Glutamatergic neuron (in vitro differentiated cells): ENCODE measurements around the gene FBXL17. TPM values are rescaled to one million over a fixed set of nuclear protein-coding genes. Genes with fewer than 3 reads are reported as not detected.
"Not testable (repeated sequence)": the region's sequence is repeated elsewhere in the genome, so short reads cannot be mapped to it uniquely, and the experiment has no call there.

ENCODE experiments used
- DNase-seq: peaks from one replicate; pipeline ENCODE4 v3.0.0; 2022
- H3K27ac Mint-ChIP-seq: one replicate; pipeline ENCODE4 v1.8.0; 2020; ENCODE audit warnings: mild to moderate bottlenecking, mixed read lengths, inconsistent platforms; ENCODE audit not compliant: unreplicated experiment
- H3K27me3 Mint-ChIP-seq: one replicate; pipeline ENCODE4 v1.8.0; 2020; ENCODE audit warnings: mild to moderate bottlenecking, moderate library complexity, mixed read lengths, inconsistent platforms; ENCODE audit not compliant: unreplicated experiment
- H3K36me3 Mint-ChIP-seq: one replicate; pipeline ENCODE4 v1.8.0; 2020; ENCODE audit warnings: mild to moderate bottlenecking, mixed read lengths, inconsistent platforms; ENCODE audit not compliant: unreplicated experiment
- H3K4me1 Mint-ChIP-seq: one replicate; pipeline ENCODE4 v1.8.0; 2020; ENCODE audit warnings: mild to moderate bottlenecking, low read depth, mixed read lengths, inconsistent platforms; ENCODE audit not compliant: unreplicated experiment
- H3K4me3 Mint-ChIP-seq: one replicate; pipeline ENCODE4 v1.8.0; 2020; ENCODE audit warnings: mild to moderate bottlenecking, mixed read lengths, inconsistent platforms; ENCODE audit not compliant: unreplicated experiment
- H3K9me3 Mint-ChIP-seq: one replicate; pipeline ENCODE4 v1.8.0; 2020; ENCODE audit warnings: mild to moderate bottlenecking, moderate library complexity, mixed read lengths, inconsistent platforms; ENCODE audit not compliant: unreplicated experiment
- total RNA-seq: library from RNA; stranded (reverse); fragmentation: NEBNext Ultra II Directional; extraction: Animal tissue kit (Norgen Biotek cat#: 25700); gene quantifications from one replicate; pipeline ENCODE4 v1.2.1, GENCODE V29; 2021; ENCODE audit not compliant: unreplicated experiment
- TF ChIP-seq, protein P1 (sequence below): fragments of 200-600 bp; sonication (generic); IDR thresholded peaks from one replicate; pipeline ENCODE4 v1.5.0; 2021; ENCODE audit not compliant: partially characterized antibody, unreplicated experiment

The FBXL17 gene
- total RNA-seq, 1 donor from 2014 or later: 20.3 TPM

DNA sequence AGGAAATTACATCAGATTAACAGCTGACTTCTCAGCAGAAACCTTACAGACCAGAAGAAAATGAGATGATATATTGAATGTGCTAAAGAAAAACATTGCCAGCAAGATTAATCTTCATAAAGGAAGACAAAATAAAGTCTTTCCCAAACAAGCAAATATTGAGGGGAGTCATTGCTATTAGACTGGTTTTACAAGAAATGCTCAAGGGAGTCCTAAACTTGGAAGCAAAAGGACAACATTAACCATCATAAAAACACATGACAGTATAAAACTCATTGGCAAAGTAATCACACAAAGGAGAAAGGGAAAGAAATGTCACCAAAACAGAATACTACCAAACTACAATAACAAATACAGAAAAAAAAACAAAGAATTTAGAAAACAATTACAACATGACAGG, 101.7 kb downstream of the FBXL17 start:
- TF ChIP-seq, protein P1, sequence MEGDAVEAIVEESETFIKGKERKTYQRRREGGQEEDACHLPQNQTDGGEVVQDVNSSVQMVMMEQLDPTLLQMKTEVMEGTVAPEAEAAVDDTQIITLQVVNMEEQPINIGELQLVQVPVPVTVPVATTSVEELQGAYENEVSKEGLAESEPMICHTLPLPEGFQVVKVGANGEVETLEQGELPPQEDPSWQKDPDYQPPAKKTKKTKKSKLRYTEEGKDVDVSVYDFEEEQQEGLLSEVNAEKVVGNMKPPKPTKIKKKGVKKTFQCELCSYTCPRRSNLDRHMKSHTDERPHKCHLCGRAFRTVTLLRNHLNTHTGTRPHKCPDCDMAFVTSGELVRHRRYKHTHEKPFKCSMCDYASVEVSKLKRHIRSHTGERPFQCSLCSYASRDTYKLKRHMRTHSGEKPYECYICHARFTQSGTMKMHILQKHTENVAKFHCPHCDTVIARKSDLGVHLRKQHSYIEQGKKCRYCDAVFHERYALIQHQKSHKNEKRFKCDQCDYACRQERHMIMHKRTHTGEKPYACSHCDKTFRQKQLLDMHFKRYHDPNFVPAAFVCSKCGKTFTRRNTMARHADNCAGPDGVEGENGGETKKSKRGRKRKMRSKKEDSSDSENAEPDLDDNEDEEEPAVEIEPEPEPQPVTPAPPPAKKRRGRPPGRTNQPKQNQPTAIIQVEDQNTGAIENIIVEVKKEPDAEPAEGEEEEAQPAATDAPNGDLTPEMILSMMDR: no peak
- no peak overlapping the region for H3K27ac Mint-ChIP-seq
- DNase-seq: no peak
- peaks cover 7% of the 10 kb centered on the region for H3K4me1 Mint-ChIP-seq
- H3K27me3 Mint-ChIP-seq: no peaks in the 10 kb centered on the region
- H3K36me3 Mint-ChIP-seq: peaks cover 8% of the 10 kb centered on the region
- no peak overlapping the region for H3K4me3 Mint-ChIP-seq
- no peaks in the 10 kb centered on the region for H3K9me3 Mint-ChIP-seq

DNA sequence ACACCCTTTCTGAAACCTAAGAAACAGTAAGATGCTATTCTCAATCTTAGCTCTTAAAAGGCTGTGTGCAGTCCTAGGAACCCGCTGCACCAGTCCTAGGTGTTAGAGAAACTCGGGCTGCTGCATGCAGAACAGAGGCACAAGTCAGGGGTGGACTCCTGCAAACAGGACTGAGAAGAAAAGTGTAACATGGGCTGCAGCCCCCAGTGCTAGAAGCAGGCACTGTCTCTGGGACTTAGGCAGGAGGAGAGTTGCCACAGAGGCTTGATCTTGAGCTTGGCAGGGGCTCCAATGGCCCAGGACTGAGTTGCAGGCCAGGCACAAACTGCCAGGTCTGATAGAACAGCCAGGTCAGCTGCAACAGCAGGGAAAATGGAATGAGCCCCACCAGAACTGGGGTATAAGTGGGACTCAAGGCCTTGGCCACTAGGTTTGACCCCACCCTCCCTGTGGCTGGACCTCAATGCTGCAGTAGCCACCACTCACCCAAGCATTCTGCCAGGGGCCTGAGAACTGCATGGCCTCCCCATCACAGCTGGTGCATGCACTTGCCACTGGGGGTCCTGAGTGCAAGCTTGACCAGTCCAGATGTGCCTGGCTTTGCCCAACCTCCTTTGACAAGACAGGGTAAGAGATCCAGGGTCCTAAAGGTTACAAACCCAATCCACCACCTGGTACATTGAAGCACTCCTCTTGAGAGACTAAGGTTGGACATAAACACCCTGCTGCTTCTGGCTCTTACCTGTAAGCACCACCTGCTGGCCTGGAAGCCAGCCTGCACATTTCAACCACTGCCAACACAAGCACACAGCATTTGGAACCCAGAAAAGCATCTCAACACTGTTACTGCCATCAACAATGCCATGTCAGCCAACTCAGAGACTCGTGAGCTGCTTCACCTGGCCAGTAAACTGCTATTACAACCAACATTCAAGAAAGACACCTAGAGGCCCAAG, 103.3 kb downstream of the FBXL17 start:
- H3K9me3 Mint-ChIP-seq: no peaks in the 10 kb centered on the region
- H3K27ac Mint-ChIP-seq: no peak overlapping the region
- peaks cover 3% of the 10 kb centered on the region for H3K36me3 Mint-ChIP-seq
- H3K4me3 Mint-ChIP-seq: no peak overlapping the region
- TF ChIP-seq, protein P1: no peak
- no peaks in the 10 kb centered on the region for H3K27me3 Mint-ChIP-seq
- H3K4me1 Mint-ChIP-seq: peaks cover 7% of the 10 kb centered on the region
- DNase-seq: no peak

DNA sequence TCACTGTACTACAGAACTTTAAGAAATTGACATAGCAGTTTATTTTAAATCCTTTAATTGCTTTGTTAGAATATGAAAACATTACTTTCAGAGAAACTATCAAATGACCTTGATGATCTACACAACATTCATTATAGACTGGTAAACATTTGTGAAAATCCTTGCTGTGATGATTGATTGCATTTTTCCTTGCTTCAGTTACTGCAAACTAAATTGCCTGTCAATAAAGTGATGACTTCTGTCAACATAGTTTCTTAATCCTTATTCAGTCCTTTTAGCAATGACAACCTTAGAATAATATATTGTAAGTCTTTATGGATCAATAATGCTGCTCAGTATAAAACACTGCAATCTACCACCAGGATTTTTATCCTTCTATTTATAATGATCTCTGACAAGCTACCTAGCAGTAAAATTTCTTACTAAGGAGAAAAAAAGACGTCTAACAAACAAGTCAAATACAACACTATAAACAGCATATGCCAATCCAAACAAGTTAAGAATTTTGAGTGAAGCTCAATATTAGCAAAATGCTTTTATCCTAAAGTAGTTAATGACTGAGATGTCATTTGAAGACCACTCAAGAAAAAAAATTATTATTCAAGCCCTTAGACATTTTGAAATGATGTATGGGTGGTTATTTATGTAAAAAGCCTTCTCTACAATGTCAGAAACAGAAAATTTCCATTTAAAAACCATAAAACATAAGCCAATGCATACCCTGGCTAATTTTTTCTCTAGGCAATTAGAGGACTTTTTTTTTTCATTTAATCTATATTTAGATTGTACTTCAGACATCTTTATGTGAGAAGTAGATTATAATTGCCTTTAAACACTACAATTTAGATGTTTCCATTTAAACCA, 105.5 kb downstream of the FBXL17 start:
- Mint-ChIP-seq H3K27me3 (no peaks in the 10 kb centered on the region), H3K4me1 (peaks cover 7% of the 10 kb centered on the region), H3K4me3 (no peak overlapping the region), H3K27ac (no peak overlapping the region), H3K9me3 (no peaks in the 10 kb centered on the region), H3K36me3 (peaks cover under 1% of the 10 kb centered on the region)
- TF ChIP-seq, protein P1: no peak
- no peak for DNase-seq

DNA sequence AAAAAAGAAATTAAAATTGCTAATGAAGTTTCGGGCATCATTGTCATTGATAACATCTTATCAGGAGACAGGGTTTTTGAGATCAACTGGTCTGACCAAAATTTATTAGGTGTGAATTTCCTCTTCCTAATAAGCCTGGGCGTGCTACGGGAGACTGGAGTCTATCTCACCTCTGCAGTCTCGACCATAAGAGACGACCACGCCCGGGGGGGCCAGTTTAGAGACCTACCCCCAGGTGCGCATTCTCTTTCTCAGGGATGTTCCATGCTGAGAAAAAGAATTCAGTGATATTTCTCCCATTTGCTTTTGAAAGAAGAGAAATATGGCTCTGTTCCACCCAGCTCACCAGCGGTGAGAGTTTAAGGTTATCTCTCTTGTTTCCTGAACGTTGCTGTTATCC, 107.8 kb downstream of the FBXL17 start:
- H3K9me3 Mint-ChIP-seq, H3K27me3 Mint-ChIP-seq, H3K4me1 Mint-ChIP-seq, H3K4me3 Mint-ChIP-seq, H3K27ac Mint-ChIP-seq, DNase-seq, H3K36me3 Mint-ChIP-seq: not testable (repeated sequence)

DNA sequence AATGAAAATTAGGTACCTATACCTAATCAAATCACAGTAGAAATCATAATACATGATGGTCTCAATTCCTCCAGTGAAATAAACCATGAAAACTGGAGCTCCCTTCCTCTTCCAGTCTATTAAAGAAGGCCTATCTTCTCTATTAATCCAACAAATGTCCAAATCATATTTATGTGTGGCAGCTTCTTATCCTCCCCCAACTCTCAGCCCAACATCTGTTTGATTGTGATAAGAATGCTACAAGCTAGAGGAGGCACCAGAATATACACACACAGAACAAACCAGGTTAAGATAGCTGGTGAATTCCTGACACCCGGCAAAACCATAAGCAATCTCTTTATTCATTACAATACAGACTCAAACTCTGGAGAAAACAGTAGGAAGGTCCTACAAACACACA, 110.8 kb downstream of the FBXL17 start:
- TF ChIP-seq, protein P1: no peak
- peaks cover 2% of the 10 kb centered on the region for H3K27me3 Mint-ChIP-seq
- no peaks in the 10 kb centered on the region for H3K9me3 Mint-ChIP-seq
- no peak for DNase-seq
- peaks cover 6% of the 10 kb centered on the region for H3K4me1 Mint-ChIP-seq
- H3K4me3 Mint-ChIP-seq: no peak overlapping the region
- H3K27ac Mint-ChIP-seq: no peak overlapping the region
- no peaks in the 10 kb centered on the region for H3K36me3 Mint-ChIP-seq
